ENCODE results near the gene SERPINA3.

Gene SERPINA3

GRCh38 chr14:94613720-94614644 lies 1.8 kb downstream of the SERPINA3 start:
- no peak for DNase-seq

GRCh38 chr14:94614802-94615201 lies 2.6 kb downstream of the SERPINA3 start:
- DNase-seq = no peak

GRCh38 chr14:94615254-94615653 lies 3.1 kb downstream of the SERPINA3 start:
- no peak for DNase-seq

- no peak for DNase-seq
These were observed 3.8 kb downstream of the SERPINA3 start for GRCh38 chr14:94615823-94616570.

- no peak for DNase-seq
These were observed 5.3 kb downstream of the SERPINA3 start for GRCh38 chr14:94617366-94617941.

- no peak for DNase-seq
These were observed 6.0 kb downstream of the SERPINA3 start for GRCh38 chr14:94617988-94618822.

- no peak for DNase-seq
These were observed 7.1 kb downstream of the SERPINA3 start for GRCh38 chr14:94619297-94619696.

GRCh38 chr14:94620597-94620996 lies 8.4 kb downstream of the SERPINA3 start:
- no peak for DNase-seq

GRCh38 chr14:94621358-94622134 lies 9.4 kb downstream of the SERPINA3 start:
- DNase-seq = no peak

- no peak for DNase-seq
These were observed 10.6 kb downstream of the SERPINA3 start for GRCh38 chr14:94622653-94623421.

GRCh38 chr14:94623422-94623809 lies 11.2 kb downstream of the SERPINA3 start:
- DNase-seq = no peak

GRCh38 chr14:94623856-94624499 lies 11.8 kb downstream of the SERPINA3 start:
- DNase-seq = no peak

GRCh38 chr14:94624537-94625352 lies 12.6 kb downstream of the SERPINA3 start:
- DNase-seq = no peak

GRCh38 chr14:94625353-94625635 lies 13.1 kb downstream of the SERPINA3 start:
- no peak for DNase-seq

- DNase-seq = no peak
These were observed 16.4 kb downstream of the SERPINA3 start for GRCh38 chr14:94628578-94628977.

GRCh38 chr14:94630396-94630795 lies 18.2 kb downstream of the SERPINA3 start:
- DNase-seq = no peak

- DNase-seq = no peak
These were observed 18.9 kb downstream of the SERPINA3 start for GRCh38 chr14:94631050-94631449.

- no peak for DNase-seq
These were observed 19.5 kb downstream of the SERPINA3 start for GRCh38 chr14:94631536-94632304.

GRCh38 chr14:94632305-94632590 lies 20.1 kb downstream of the SERPINA3 start:
- DNase-seq = no peak
